Eye (tissue), 1 donor: ENCODE results near the gene SRGAP1.

Experiments used
- DNase-seq: peaks from one replicate; pipeline ENCODE4 v3.0.0-alpha.2; 2015

SRGAP1 gene

GRCh38 chr12:63941166-63941800, 96.8 kb downstream of the SRGAP1 start:
- DNase-seq = peak; percentile 53

GRCh38 chr12:63941879-63942278, 97.4 kb downstream of the SRGAP1 start:
- no peak for DNase-seq

- DNase-seq = no peak
Observed at GRCh38 chr12:63942464-63943241, 98.2 kb downstream of the SRGAP1 start.

- no peak for DNase-seq
Observed at GRCh38 chr12:63944034-63944579, 99.6 kb downstream of the SRGAP1 start.

- DNase-seq = no peak
Observed at GRCh38 chr12:63944586-63945228, 100.2 kb downstream of the SRGAP1 start.

GRCh38 chr12:63945777-63946176, 101.3 kb downstream of the SRGAP1 start:
- no peak for DNase-seq

GRCh38 chr12:63948211-63948610, 103.7 kb downstream of the SRGAP1 start:
- no peak for DNase-seq

GRCh38 chr12:63949902-63950301, 105.4 kb downstream of the SRGAP1 start:
- DNase-seq = no peak

GRCh38 chr12:63952995-63953394, 108.5 kb downstream of the SRGAP1 start:
- DNase-seq = no peak

GRCh38 chr12:63955831-63956666, 111.5 kb downstream of the SRGAP1 start:
- no peak for DNase-seq

GRCh38 chr12:63957496-63957895, 113.0 kb downstream of the SRGAP1 start:
- no peak for DNase-seq

- DNase-seq = no peak
Observed at GRCh38 chr12:63958876-63959580, 114.5 kb downstream of the SRGAP1 start.

- no peak for DNase-seq
Observed at GRCh38 chr12:63961048-63961447, 116.5 kb downstream of the SRGAP1 start.

- no peak for DNase-seq
Observed at GRCh38 chr12:63961543-63961942, 117.0 kb downstream of the SRGAP1 start.

GRCh38 chr12:63963868-63964267, 119.4 kb downstream of the SRGAP1 start:
- no peak for DNase-seq

- no peak for DNase-seq
Observed at GRCh38 chr12:63964301-63964700, 119.8 kb downstream of the SRGAP1 start.

GRCh38 chr12:63965936-63966605, 121.6 kb downstream of the SRGAP1 start:
- no peak for DNase-seq

- DNase-seq = no peak
Observed at GRCh38 chr12:63966606-63966975, 122.1 kb downstream of the SRGAP1 start.

- no peak for DNase-seq
Observed at GRCh38 chr12:63967358-63968145, 123.1 kb downstream of the SRGAP1 start.

GRCh38 chr12:63968673-63969072, 124.2 kb downstream of the SRGAP1 start:
- no peak for DNase-seq

- DNase-seq = no peak
Observed at GRCh38 chr12:63976902-63977395, 132.4 kb downstream of the SRGAP1 start.
